Measurements from ENCODE around the gene FUT3. TPM values are rescaled to one million over a fixed set of nuclear protein-coding genes. Genes with fewer than 3 reads are reported as not detected.
"Not testable (repeated sequence)": the region's sequence is repeated elsewhere in the genome, so short reads cannot be mapped to it uniquely, and the experiment has no call there.

Gene FUT3
- total RNA-seq, 1 experiment from 2014 or later: 0.51 TPM

- Mint-ChIP-seq H3K27ac (ENCODE audit: low read depth, unreplicated experiment) (no peak overlapping the region), H3K27me3 (ENCODE audit: insufficient read depth, unreplicated experiment) (no peaks in the 10 kb centered on the region), H3K9me3 (ENCODE audit: unreplicated experiment) (no peaks in the 10 kb centered on the region), H3K4me3 (ENCODE audit: unreplicated experiment) (no peak overlapping the region), H3K36me3 (ENCODE audit: insufficient read depth, unreplicated experiment) (no peaks in the 10 kb centered on the region), H3K4me1 (ENCODE audit: insufficient read depth, unreplicated experiment) (no peaks in the 10 kb centered on the region)
- ChIA-PET POLR2A (no interaction called here), CTCF (interaction anchor here (0.5 kb wide), 1 partner anchor 74 kb away, joined by 3 read pairs; no protein-coding TSS in a partner anchor)
- no TSS peak for BruUV-seq (replicated peaks)
- no peak for TF ChIP-seq CTCF (IDR thresholded peaks at IDR 0.05; ENCODE audit: unreplicated experiment)
- intact Hi-C loops (cut with micrococcal nuclease): no loop called here
- no peak for DNase-seq (ENCODE audit: unreplicated experiment)
These were observed 26.2 kb upstream of the FUT3 start for GRCh38 chr19:5877427-5877826.

- POLR2A ChIA-PET: interaction anchor here (1.0 to 1.6 kb wide), 2 partner anchors 10 to 30 kb away, joined by 3 read pairs; no protein-coding TSS in a partner anchor
- DNase-seq (ENCODE audit: unreplicated experiment): peak; percentile 66
- H3K27ac Mint-ChIP-seq (ENCODE audit: low read depth, unreplicated experiment); H3K4me3 Mint-ChIP-seq (ENCODE audit: unreplicated experiment); H3K36me3 Mint-ChIP-seq (ENCODE audit: insufficient read depth, unreplicated experiment); H3K4me1 Mint-ChIP-seq (ENCODE audit: insufficient read depth, unreplicated experiment); intact Hi-C loops (cut with micrococcal nuclease); H3K9me3 Mint-ChIP-seq (ENCODE audit: unreplicated experiment); BruUV-seq (replicated peaks); H3K27me3 Mint-ChIP-seq (ENCODE audit: insufficient read depth, unreplicated experiment): not testable (repeated sequence)
- CTCF ChIA-PET: interaction anchor here (0.6 to 2.8 kb wide), 3 partner anchors 31 to 351 kb away, joined by 3 to 8 read pairs (median 4); no protein-coding TSS in a partner anchor
These were observed 23.2 kb upstream of the FUT3 start for GRCh38 chr19:5874496-5874895.

GRCh38 chr19:5873617-5874199, 22.5 kb upstream of the FUT3 start:
- no peaks in the 10 kb centered on the region for H3K27me3 Mint-ChIP-seq (ENCODE audit: insufficient read depth, unreplicated experiment)
- no TSS peak for BruUV-seq (replicated peaks)
- H3K9me3 Mint-ChIP-seq (ENCODE audit: unreplicated experiment): no peaks in the 10 kb centered on the region
- no peak for DNase-seq (ENCODE audit: unreplicated experiment)
- H3K27ac Mint-ChIP-seq (ENCODE audit: low read depth, unreplicated experiment): no peak overlapping the region
- H3K36me3 Mint-ChIP-seq (ENCODE audit: insufficient read depth, unreplicated experiment): peaks cover 5% of the 10 kb centered on the region
- H3K4me1 Mint-ChIP-seq (ENCODE audit: insufficient read depth, unreplicated experiment): no peaks in the 10 kb centered on the region
- ChIA-PET CTCF (interaction anchor here (2.8 kb wide), 1 partner anchor 70 kb away, joined by 8 read pairs; no protein-coding TSS in a partner anchor), POLR2A (interaction anchor here (1.6 kb wide), 1 partner anchor 30 kb away, joined by 3 read pairs; no protein-coding TSS in a partner anchor)
- no peak overlapping the region for H3K4me3 Mint-ChIP-seq (ENCODE audit: unreplicated experiment)
- intact Hi-C loops (cut with micrococcal nuclease): no loop called here
- no peak for TF ChIP-seq CTCF (IDR thresholded peaks at IDR 0.05; ENCODE audit: unreplicated experiment)

- BruUV-seq (replicated peaks): no TSS peak
- DNase-seq (ENCODE audit: unreplicated experiment): no peak
- H3K4me1 Mint-ChIP-seq (ENCODE audit: insufficient read depth, unreplicated experiment): no peaks in the 10 kb centered on the region
- no peak overlapping the region for H3K27ac Mint-ChIP-seq (ENCODE audit: low read depth, unreplicated experiment)
- POLR2A ChIA-PET: interaction anchor here (0.6 to 0.9 kb wide), 2 partner anchors 43 to 143 kb away, joined by 3 to 4 read pairs; no protein-coding TSS in a partner anchor
- CTCF ChIA-PET: interaction anchor here (0.9 kb wide), 1 partner anchor 29 kb away, joined by 3 read pairs; no protein-coding TSS in a partner anchor
- TF ChIP-seq CTCF (IDR thresholded peaks at IDR 0.05; ENCODE audit: unreplicated experiment): no peak
- H3K9me3 Mint-ChIP-seq (ENCODE audit: unreplicated experiment): no peaks in the 10 kb centered on the region
- intact Hi-C loops (cut with micrococcal nuclease): no loop called here
- no peak overlapping the region for H3K4me3 Mint-ChIP-seq (ENCODE audit: unreplicated experiment)
- peaks cover 5% of the 10 kb centered on the region for H3K36me3 Mint-ChIP-seq (ENCODE audit: insufficient read depth, unreplicated experiment)
- H3K27me3 Mint-ChIP-seq (ENCODE audit: insufficient read depth, unreplicated experiment): peaks cover 9% of the 10 kb centered on the region
These were observed 19.7 kb upstream of the FUT3 start for GRCh38 chr19:5870986-5871394.

Data from MCF 10A (cell line).